ENCODE data around the gene PITX1.

DNA sequence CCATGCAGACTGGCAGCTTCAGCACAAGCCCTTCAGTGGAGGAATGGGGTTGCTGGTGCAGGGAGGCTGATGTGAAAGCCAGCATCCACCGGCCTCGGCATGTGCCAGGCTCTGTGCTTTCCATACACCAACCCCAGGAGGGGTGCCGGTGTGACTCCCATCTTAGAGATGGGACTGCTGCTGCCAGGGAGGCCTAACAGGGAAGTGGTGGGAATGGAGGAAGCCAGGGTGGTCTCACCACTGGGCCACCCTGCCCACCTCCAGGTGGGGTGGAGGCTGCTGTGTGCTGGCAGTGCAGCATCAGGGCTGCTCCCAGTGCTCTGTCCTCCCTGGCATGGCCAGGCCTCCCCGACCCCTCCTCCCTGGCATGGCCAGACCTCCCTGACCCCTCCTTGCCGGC is 32.8 kb upstream of the PITX1 start:
- TF ChIP-seq, protein P1, sequence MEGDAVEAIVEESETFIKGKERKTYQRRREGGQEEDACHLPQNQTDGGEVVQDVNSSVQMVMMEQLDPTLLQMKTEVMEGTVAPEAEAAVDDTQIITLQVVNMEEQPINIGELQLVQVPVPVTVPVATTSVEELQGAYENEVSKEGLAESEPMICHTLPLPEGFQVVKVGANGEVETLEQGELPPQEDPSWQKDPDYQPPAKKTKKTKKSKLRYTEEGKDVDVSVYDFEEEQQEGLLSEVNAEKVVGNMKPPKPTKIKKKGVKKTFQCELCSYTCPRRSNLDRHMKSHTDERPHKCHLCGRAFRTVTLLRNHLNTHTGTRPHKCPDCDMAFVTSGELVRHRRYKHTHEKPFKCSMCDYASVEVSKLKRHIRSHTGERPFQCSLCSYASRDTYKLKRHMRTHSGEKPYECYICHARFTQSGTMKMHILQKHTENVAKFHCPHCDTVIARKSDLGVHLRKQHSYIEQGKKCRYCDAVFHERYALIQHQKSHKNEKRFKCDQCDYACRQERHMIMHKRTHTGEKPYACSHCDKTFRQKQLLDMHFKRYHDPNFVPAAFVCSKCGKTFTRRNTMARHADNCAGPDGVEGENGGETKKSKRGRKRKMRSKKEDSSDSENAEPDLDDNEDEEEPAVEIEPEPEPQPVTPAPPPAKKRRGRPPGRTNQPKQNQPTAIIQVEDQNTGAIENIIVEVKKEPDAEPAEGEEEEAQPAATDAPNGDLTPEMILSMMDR (IDR thresholded peaks at IDR 0.05), result no peak
- TF ChIP-seq ZFX (IDR thresholded peaks at IDR 0.05; ENCODE audit: borderline replicate concordance), result no peak
